ENCODE measurements around the gene KRTAP5-8. TPM values are rescaled to one million over a fixed set of nuclear protein-coding genes. Genes with fewer than 3 reads are reported as not detected.
"Not testable (repeated sequence)": the region's sequence is repeated elsewhere in the genome, so short reads cannot be mapped to it uniquely, and the experiment has no call there.

Gene KRTAP5-8
- polyA plus RNA-seq, 1 donor, result not detected

GRCh38 chr11:71575723-71576424 lies 38.0 kb downstream of the KRTAP5-8 start:
- DNase-seq, result no peak

- not testable (repeated sequence) for DNase-seq
Observed at GRCh38 chr11:71576688-71577465, 39.1 kb downstream of the KRTAP5-8 start.

- DNase-seq, result no peak
Observed at GRCh38 chr11:71577469-71578004, 39.7 kb downstream of the KRTAP5-8 start.

GRCh38 chr11:71579513-71579912 lies 41.7 kb downstream of the KRTAP5-8 start:
- not testable (repeated sequence) for DNase-seq

- DNase-seq, result peak; percentile 23
Observed at GRCh38 chr11:71580057-71581003, 42.5 kb downstream of the KRTAP5-8 start.

- DNase-seq, result no peak
Observed at GRCh38 chr11:71581826-71582225, 44.0 kb downstream of the KRTAP5-8 start.

- DNase-seq, result no peak
Observed at GRCh38 chr11:71582309-71582895, 44.6 kb downstream of the KRTAP5-8 start, which contains the start of gene KRTAP5-11. KRTAP5-11 (minus strand) TSS chr11:71582875; CDS start chr11:71582837, 38 bp downstream.

- not testable (repeated sequence) for DNase-seq
Observed at GRCh38 chr11:71582969-71583368, 45.1 kb downstream of the KRTAP5-8 start.

GRCh38 chr11:71585673-71586072 lies 47.8 kb downstream of the KRTAP5-8 start:
- not testable (repeated sequence) for DNase-seq

- DNase-seq, result not testable (repeated sequence)
Observed at GRCh38 chr11:71588314-71588713, 50.5 kb downstream of the KRTAP5-8 start.

Other genes starting within 250 kb of the KRTAP5-8 start
- 15.1 TPM for gene DHCR7, start 89.6 kb upstream of the KRTAP5-8 start, polyA plus RNA-seq (ENCODE audit: insufficient read length)
- gene NADSYN1, start 84.8 kb upstream of the KRTAP5-8 start, polyA plus RNA-seq (ENCODE audit: insufficient read length), result 26.4 TPM
- not detected for gene KRTAP5-7, start 10.8 kb upstream of the KRTAP5-8 start, polyA plus RNA-seq (ENCODE audit: insufficient read length)
- not detected for gene KRTAP5-9, start 10.4 kb downstream of the KRTAP5-8 start, polyA plus RNA-seq (ENCODE audit: insufficient read length)
- not detected for gene KRTAP5-10, start 27.5 kb downstream of the KRTAP5-8 start, polyA plus RNA-seq (ENCODE audit: insufficient read length)
- not detected for gene KRTAP5-11, start 44.9 kb downstream of the KRTAP5-8 start, polyA plus RNA-seq (ENCODE audit: insufficient read length)

Data from hindlimb muscle (tissue), 1 donor.